ENCODE results near the gene PLRG1.

PLRG1 gene

DNA sequence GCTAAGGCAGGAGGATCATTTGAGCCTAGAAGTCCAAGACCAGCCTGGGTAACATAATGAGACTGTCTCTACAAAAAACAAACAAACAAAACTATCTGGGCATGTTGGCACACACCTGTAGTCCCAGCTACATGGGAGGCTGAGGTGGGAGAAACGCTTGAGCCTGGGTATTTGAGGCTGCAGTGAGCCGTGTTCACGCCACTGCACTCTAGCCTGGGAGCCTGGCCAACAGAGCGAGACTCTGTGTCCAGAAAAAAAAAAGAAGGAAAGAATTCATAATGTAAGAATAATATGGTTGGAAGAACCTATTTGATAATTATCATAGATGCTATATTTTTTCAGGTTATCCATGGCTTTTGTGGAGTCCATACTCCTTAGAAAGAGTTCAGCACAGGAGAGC lies 32.6 kb downstream of the PLRG1 start:
- no peak for DNase-seq (ENCODE audit: low spot score)

DNA sequence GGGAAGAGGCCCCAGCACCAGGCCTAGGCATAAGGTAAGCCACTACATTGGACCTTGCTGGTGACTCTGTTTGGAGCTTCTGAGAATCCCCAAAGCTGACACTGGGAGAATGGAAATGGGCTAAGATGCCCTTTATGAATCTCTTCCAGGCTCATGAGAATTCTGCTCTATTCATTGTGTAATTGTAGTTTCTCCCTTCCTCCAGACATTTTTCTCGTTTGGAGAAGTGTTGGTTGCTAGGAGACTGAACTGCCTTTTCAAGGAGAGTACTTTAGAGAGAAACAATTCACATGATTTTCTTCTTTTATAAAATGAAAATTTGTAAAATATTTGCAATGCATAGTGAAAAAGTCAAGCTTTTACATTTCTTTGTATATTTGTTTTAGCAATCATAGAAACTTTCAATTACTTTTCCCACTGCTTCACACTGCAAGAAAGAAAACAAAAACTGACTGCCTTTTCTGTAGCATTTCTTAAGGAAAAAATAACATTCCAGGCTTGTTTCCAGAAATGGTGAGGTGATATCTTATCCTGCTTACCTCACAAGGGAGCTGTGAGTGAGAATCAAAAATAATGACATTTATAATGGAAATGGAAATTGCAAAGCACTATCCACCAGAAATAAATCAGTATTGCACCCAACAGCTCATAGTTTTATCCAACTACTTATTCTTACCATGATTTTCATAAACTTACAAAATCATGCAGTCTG lies 33.7 kb downstream of the PLRG1 start:
- DNase-seq (ENCODE audit: low spot score) = no peak

DNA sequence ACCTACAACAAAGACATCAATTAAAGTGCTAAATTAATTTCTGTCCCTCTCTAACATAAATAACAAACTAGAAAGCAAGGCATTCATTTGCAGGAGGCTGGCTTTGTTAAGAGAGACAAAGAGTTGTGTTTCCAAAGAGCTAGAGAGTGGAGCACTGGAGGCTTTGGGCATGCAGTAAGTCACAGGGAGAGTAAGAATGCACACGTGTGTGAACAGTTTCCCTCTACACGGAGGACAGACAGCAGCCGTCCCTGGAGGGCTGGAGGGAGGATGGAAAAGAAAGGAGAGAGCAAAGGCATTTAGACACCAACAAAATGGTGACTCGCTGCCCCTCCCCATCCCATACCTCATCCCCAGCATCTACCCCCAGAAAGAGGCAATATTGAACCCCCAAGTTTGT lies 38.2 kb downstream of the PLRG1 start:
- DNase-seq (ENCODE audit: low spot score) = no peak

DNA sequence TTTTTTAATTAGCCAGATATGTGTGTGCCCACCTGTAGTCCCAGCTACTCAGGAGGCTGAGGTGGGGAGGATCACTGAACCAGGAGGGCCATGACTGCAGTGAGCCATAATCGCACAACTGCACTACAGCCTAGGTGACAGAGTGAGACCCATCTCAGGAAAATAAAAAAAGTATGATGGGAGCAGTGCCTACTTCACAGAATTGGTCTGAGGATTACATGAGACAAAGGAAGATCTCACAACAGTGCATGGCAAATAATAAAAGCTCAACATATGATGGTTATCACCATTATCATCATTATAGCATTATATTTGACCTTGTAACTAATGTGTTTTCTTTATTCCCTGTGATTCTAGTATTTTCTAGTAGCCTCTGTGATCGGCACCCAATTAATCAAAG lies 38.7 kb downstream of the PLRG1 start:
- no peak for DNase-seq (ENCODE audit: low spot score)

DNA sequence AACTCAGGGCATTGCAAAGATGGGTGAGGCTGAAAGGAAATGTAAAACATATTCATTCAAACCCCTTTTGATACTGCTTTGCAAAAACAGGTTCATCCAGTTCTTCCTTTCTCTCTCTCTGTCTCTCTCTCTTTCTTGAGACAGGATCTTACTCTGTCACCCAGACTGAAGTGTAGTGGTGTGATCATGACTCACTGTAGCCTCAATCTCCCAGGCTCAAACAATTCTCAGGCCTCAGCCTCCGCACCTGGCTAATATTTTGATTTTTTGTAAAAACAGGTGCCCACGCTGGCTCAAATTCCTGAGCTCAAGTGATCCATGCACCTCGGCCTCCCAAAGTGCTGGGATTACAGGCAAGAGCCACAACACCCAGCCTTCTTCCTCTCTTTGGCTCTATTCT lies 43.0 kb downstream of the PLRG1 start:
- DNase-seq (ENCODE audit: low spot score) = no peak

DNA sequence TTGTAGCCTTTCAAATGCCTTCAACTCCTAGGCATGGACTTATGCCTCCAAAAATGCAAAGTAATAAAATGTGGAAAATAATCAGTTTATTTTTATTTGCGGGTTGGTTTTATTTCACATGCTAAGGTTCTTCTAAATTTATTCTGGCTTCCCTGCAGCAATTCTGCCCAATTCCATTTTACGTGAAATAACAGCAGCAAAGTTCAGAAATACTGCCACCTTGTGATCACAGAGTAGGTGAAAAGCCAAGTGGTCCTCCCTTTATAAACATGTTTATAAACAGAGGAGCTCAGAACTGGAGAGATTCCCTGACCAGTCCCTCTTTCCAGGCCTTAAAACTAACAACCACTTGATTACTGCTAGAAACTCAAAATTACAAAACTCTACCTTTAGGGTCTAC lies 43.9 kb downstream of the PLRG1 start:
- DNase-seq (ENCODE audit: low spot score) = no peak

DNA sequence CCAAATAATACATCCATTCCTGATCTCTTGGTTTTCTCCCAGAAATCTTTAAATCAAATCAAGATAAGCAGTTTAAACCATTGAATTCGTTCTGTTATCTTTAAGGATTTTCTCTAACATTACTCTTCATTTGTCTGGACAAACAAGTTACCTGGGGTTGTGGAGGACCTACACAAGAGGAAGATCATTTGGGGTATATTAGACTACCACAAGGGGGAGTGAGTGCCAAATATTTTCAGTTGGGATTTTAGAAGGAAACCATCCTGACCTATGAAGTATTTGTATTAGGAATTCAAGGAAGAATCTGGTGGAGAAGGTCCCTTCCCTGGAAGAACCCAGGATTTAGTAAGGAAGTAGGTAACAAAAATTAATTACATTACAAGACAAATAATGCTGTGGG lies 46.6 kb downstream of the PLRG1 start:
- DNase-seq (ENCODE audit: low spot score) = no peak

DNA sequence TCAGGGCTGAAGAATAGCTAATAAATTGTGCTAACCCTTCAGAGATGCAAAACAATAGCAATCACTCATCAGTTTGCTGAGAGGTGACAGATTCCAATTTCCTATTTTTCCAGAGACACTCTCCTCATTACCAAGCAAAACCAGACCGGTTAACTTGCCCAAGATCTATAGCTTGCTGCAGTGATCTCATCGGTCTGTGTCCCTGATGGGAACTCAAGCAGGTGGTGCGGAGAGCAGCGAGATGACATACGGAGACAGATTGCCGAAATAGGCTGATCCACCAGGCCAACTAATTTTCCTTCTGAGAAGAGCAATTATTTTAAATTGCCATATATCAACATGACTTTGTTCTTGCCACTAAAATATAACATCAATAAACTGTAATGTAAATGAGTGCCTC lies 48.1 kb downstream of the PLRG1 start:
- DNase-seq (ENCODE audit: low spot score) = no peak

DNA sequence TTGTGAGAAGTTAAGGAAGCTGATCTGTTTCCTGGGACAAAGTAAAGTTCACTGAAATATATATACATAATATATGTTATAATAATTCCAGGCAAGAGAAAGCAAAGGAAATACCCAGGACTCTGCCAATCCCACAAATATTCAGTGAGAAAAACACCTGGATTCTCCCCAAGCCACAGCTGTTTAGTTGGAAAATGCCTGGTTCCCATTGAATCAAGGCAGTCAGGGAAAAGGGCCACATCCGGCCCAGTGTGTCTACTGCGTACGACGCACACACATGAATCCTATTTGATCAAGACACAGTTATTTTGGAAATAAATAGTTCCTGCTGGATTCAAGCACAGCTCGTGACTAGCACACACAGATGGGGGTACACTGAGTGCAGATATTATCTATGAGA lies 52.3 kb downstream of the PLRG1 start:
- no peak for DNase-seq (ENCODE audit: low spot score)

DNA sequence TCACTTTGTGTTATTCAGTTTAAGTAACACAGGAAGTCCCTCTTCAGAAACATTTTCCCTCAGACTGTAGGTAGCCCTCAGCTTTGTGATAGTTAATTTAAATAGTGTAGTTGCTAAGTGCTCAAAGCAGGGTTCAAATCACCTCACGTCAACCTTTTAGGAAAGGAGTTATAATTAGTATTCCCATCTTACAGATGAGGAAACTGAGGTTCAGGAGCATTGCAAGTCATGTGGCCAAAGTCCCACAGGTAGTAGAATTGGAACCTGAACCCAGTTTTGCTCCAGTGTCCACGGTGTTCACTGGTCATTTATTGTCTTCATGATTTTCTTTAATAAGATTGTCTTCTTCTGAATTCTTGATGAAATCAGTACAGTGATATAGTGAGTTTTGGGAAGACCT lies 54.3 kb downstream of the PLRG1 start:
- DNase-seq (ENCODE audit: low spot score) = no peak

DNA sequence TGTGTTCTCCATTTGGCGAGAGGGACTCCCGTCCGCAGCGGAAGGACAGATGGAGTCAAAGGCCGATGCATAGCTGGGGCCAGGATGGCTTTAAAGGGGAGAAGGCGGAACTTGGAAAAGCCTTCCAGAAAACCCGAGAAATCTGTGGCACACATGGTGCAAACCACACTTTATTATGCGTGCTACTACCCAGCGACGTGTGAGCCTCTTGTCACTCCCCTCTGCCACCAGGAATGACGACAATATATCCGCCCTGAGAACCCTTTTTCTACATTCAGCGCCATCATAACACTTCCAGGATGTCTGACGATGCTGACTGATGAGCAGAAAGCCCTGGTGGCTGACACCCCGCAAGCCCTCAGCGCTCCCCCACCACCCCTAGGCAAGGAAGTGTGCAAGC lies 57.9 kb downstream of the PLRG1 start:
- DNase-seq (ENCODE audit: low spot score) = no peak

DNA sequence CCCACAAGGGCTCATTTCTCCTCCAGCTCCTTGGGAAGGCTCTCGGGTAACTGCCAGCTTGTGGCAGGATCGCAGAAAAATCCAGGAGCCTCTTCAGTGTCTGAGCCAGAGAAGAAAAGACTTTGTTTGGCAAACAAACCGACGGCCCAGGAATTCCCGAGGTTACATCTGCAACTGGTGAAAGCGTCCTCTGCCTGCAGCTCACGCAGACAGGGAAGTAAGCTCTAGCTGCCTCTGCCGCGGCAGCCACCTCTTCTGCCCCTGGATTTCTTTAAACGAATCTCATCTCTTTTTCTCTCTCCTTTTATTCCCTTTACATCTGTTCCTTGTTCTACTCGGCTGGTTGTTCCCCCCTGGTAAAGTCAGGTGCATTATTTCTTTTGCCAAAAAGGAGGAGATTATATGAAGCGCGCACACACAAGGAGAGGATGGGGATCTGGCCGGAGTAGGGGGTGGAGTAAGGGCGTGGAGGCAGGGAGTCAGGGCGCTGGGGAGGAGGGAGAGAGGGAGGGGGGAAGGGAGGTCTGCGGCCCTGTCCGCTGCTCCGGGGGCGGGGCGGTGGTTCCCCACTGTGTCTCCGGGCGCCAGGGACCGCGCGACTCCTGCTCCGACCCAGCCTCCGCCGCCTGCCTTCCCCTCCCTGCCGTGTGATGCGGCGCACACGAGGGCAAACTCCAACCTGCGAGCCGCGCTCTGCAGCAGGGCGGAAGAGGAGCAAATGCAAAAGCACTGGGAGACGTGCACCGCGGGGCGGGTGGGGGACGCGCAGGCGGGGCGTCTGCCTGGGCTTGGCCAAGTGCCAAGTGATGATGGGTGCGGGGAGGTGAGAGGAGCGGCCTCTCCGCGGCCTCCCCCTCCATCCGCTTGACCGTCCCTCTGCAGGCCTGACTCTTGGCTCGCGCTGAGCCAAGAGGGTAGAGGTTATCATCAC lies 58.6 kb downstream of the PLRG1 start, which contains the start of gene DCHS2:
TSS of gene DCHS2 (minus strand) at position 459 of the 931 bp plus-strand sequence. CDS start at position 15, 444 bp downstream.
- peak; percentile 14 for DNase-seq (ENCODE audit: low spot score)

DNA sequence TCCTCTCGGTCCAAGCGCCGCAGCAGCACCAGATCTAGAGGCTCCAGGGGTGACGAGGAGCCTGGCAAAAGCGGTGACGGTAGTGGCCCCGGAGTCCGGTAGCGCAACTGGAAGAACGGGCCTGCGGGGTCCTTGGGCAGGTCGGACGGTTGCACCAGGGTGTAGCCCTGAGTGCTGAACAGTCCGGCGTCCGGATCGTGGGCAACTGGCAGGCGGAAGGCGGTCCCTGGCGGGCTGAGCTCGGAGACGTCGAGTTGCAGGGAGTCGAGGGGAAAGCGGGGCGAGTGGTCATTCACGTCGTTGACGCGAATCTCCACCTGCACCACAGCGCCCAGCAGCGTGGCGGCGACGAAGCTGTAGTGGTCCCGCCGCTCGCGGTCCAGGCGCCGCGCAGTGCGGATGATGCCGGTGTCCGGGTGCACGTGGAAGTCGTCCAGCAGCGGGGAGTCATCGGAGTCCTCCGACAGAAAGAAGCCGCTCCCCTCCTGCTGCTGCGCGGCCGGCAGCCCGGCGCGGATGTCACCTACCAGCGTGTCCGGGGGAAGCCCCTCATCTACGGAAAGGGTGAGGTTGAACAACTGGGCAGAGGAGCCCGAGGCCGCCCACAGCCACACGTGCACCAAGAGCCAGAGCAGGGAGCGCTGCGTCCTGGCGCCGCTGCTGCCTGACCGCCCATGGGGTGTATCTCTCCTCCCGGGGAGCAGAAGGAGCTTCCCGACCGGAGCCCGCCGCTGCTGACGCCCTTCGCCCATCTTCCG lies 59.4 kb downstream of the PLRG1 start:
- DNase-seq (ENCODE audit: low spot score) = no peak

DNA sequence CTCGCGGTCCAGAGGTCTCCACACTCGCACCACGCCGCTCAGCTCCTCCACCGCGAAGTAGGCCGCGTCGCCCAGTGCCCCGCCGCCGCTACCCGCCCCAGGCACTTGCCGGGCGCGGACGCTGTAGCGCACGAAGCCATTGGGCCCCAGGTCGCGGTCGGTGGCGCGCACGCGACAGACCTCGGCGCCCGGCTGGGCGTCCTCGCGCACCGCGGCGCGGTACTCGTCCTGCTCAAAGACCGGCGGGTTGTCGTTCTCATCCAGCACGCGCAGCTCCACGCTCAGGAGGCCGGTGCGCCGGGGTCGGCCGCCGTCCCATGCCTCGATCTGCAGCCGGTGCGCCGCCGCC lies 60.0 kb downstream of the PLRG1 start:
- DNase-seq (ENCODE audit: low spot score) = no peak

DNA sequence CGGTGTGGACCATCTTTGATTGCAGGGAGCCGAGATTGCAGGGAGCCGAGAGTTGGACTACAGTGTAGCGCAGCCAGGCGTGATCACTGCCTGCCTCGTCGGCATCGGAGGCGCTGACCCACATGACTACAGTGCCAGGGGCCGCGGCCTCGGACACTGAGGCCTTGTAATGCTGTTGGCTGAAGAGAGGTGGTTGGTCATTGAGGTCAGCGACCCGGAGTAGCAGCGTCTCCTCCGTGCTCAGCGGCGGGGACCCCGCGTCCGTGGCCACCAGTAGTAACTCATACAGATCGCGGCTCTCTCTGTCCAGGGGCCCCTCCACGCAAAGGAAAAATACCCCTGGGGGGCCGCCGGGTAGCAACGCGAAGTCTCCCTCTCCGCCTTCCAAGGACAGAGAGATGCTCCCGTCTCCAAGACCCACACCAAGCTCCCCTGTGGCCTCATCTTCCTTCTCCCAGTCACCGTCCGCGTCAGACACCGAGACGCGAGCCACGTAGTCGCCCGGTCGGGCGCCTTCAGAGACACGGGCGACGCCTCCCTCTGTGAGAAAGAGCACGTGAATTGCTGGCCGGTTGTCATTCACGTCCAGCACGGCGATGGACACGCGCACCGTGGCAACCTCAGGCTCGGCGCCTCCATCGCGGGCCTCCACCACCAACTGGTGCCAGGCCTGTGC lies 60.5 kb downstream of the PLRG1 start:
- no peak for DNase-seq (ENCODE audit: low spot score)

DNA sequence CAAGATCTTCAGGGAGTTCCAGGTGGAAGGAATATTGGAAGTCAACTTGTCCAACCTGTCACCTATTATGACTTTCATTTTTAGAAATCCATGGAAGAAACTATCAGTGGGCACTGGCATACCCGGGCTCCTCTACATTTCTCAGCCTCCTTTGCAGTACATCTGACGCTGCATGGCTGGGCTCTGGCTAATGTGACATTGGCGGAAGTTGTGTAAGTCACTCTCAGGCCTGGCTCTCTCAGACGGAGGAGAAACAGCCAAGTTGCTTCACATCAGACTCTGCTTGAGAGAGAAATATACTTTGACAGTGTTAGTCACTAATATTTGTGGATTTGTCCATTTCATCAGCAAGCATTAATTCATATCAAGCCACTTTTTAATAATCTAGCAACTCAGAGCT lies 63.1 kb downstream of the PLRG1 start:
- no peak for DNase-seq (ENCODE audit: low spot score)

DNA sequence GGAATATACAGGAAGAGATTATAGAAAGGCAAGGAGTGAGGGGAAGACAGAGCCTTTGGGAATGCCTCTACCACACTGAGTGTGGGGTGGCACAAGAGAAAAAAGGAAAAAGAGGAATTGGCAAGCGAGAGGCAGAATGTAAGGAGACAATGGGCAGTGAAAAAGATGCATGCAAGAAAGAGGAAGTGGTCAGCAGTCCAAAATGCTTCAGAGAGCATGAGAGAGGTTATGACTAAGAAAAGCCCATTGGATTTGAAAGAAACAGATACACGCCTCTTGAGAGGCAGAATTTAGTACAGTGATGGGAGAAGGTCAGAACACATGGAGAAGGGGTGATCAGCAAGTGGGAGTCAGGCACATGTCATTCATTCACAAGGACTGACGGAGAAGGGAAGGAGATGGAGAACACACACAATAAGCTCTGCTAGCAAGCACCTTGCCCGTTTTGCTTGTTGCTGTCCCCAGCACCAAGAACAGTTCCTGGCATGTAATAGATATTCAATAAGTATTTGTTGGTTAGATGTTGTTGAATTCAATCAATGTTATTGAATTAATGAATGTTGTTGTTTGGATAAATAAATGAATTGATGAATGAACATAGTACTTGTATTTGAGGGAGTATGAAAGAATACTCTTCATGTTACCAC lies 65.0 kb downstream of the PLRG1 start:
- DNase-seq (ENCODE audit: low spot score) = no peak

Data from hepatic stellate cell (primary cell).